Lower leg skin (tissue), 3 donors: ENCODE results near the gene SOHLH1.

Experiments
- CTCF ChIP-seq, 3 donors: fragments of 450-650 bp; IDR thresholded peaks; one replicate each; pipeline ENCODE4 v1.5.1; 2016; ENCODE audit warnings: antibody characterized with exemption in 3 of 3, mild to moderate bottlenecking in 3 of 3, moderate library complexity in 2 of 3
- POLR2A ChIP-seq, 2 donors: fragments of 450-650 bp; IDR thresholded peaks; one replicate each; pipeline ENCODE4 v1.6.1; 2016 to 2017; ENCODE audit warnings: antibody characterized with exemption in 2 of 2, mild to moderate bottlenecking in 1 of 2, moderate library complexity in 1 of 2

GRCh38 chr9:135644631-135645218, 54.6 kb downstream of the SOHLH1 start:
- TF ChIP-seq CTCF (IDR thresholded peaks at IDR 0.05) (no peak), POLR2A (IDR thresholded peaks at IDR 0.05) (no peak)
